Hepatocyte (in vitro differentiated cells): ENCODE results near the gene EGR2. TPM values are rescaled to one million over a fixed set of nuclear protein-coding genes. Genes with fewer than 3 reads are reported as not detected.

Source experiments
- DNase-seq: peaks from one replicate; pipeline ENCODE4 v3.0.0-alpha.2; 2016; ENCODE audit warnings: low spot score
- H2AFZ ChIP-seq: fragments of 200-600 bp; sonication (generic); 2 replicates; pipeline ENCODE4 v1.6.0; 2016; ENCODE audit warnings: antibody characterized with exemption, mild to moderate bottlenecking
- H3K27ac ChIP-seq: fragments of 200-600 bp; sonication (generic); 2 replicates; pipeline ENCODE4 v1.5.1; 2016; ENCODE audit warnings: mild to moderate bottlenecking
- H3K27me3 ChIP-seq: fragments of 200-600 bp; sonication (generic); 2 replicates; pipeline ENCODE4 v1.6.1; 2016
- H3K36me3 ChIP-seq: fragments of 200-600 bp; sonication (generic); replicated peaks from 2 replicates; pipeline ENCODE4 v1.5.1; 2016; ENCODE audit warnings: low read depth; ENCODE audit not compliant: insufficient read depth
- H3K4me1 ChIP-seq: fragments of 200-600 bp; sonication (generic); 2 replicates; pipeline ENCODE4 v1.5.1; 2016; ENCODE audit warnings: mild to moderate bottlenecking, moderate library complexity; ENCODE audit not compliant: insufficient read depth
- H3K4me2 ChIP-seq: fragments of 200-600 bp; sonication (generic); 2 replicates; pipeline ENCODE4 v1.6.0; 2016
- H3K4me3 ChIP-seq: fragments of 200-600 bp; sonication (generic); 2 replicates; pipeline ENCODE4 v1.5.1; 2016; ENCODE audit warnings: mild to moderate bottlenecking
- H3K79me2 ChIP-seq: fragments of 200-600 bp; sonication (generic); 2 replicates; pipeline ENCODE4 v1.6.0; 2017; ENCODE audit warnings: mild to moderate bottlenecking
- H3K9me2 ChIP-seq: fragments of 200-600 bp; sonication (generic); replicated peaks from 2 replicates; pipeline ENCODE4 v1.6.0; 2017; ENCODE audit warnings: mild to moderate bottlenecking; ENCODE audit not compliant: insufficient read depth
- H3K9me3 ChIP-seq: fragments of 200-600 bp; sonication (generic); 2 replicates; pipeline ENCODE4 v1.5.1; 2016; ENCODE audit warnings: low read depth, mild to moderate bottlenecking
- H4K20me1 ChIP-seq: fragments of 200-600 bp; sonication (generic); 2 replicates; pipeline ENCODE4 v1.6.0; 2016; ENCODE audit warnings: mild to moderate bottlenecking; ENCODE audit not compliant: insufficient read depth, poor library complexity, severe bottlenecking
- EZH2 ChIP-seq: fragments of 200-600 bp; sonication (generic); IDR thresholded peaks from 2 replicates; pipeline ENCODE4 v1.6.1; 2016; ENCODE audit warnings: antibody characterized with exemption, mild to moderate bottlenecking, borderline replicate concordance
- EZH2phosphoT487 ChIP-seq: fragments of 200-600 bp; sonication (generic); IDR thresholded peaks from one replicate; pipeline ENCODE4 v1.6.1; 2018; ENCODE audit warnings: antibody characterized with exemption, mild to moderate bottlenecking, low read depth, moderate library complexity; ENCODE audit not compliant: unreplicated experiment, severe bottlenecking
- WGBS: methylation state at CpG from one replicate; pipeline ENCODE4 v1.1.6; 2016; ENCODE audit warnings: low lambda C conversion rate; ENCODE audit errors: missing lambda C conversion rate; 5-methylcytosine and 5-hydroxymethylcytosine counted together
- polyA plus RNA-seq: library from polyadenylated mRNA; unstranded; fragments of >200 nt; fragmentation: Nextera tagmentation; extraction: Ambion mirVana; gene quantifications from 2 replicates; pipeline ENCODE4 v1.2.1, GENCODE V29; 2016
- total RNA-seq: library from RNA; depleted of rRNA; stranded (reverse); fragments of >200 nt; gene quantifications from 2 replicates; pipeline ENCODE4 v1.2.3, GENCODE V29; 2014
- TF ChIP-seq, protein P1 (sequence below): fragments of 200-600 bp; sonication (generic); IDR thresholded peaks from 2 replicates; pipeline ENCODE4 v1.5.1; 2016; ENCODE audit warnings: antibody characterized with exemption, mild to moderate bottlenecking; ENCODE audit not compliant: poor library complexity

Gene EGR2
- total and polyA plus RNA-seq, 2 experiments from 2014 or later: 10.4 to 11.5 TPM

- Histone ChIP-seq H3K36me3 (no peaks in the 10 kb centered on the region), H2AFZ (no peak overlapping the region), H3K79me2 (no peaks in the 10 kb centered on the region), H3K27ac (no peak overlapping the region), H3K4me1 (no peaks in the 10 kb centered on the region), H3K9me2 (no peaks in the 10 kb centered on the region), H3K4me2 (no peak overlapping the region), H3K9me3 (no peaks in the 10 kb centered on the region), H3K4me3 (no peak overlapping the region), H4K20me1 (no peaks in the 10 kb centered on the region), H3K27me3 (peaks cover 18% of the 10 kb centered on the region)
- no peak for TF ChIP-seq EZH2
- TF ChIP-seq EZH2phosphoT487: no peak
- TF ChIP-seq, protein P1, sequence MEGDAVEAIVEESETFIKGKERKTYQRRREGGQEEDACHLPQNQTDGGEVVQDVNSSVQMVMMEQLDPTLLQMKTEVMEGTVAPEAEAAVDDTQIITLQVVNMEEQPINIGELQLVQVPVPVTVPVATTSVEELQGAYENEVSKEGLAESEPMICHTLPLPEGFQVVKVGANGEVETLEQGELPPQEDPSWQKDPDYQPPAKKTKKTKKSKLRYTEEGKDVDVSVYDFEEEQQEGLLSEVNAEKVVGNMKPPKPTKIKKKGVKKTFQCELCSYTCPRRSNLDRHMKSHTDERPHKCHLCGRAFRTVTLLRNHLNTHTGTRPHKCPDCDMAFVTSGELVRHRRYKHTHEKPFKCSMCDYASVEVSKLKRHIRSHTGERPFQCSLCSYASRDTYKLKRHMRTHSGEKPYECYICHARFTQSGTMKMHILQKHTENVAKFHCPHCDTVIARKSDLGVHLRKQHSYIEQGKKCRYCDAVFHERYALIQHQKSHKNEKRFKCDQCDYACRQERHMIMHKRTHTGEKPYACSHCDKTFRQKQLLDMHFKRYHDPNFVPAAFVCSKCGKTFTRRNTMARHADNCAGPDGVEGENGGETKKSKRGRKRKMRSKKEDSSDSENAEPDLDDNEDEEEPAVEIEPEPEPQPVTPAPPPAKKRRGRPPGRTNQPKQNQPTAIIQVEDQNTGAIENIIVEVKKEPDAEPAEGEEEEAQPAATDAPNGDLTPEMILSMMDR: no peak
- WGBS: 92% methylated on average over 1 of the region's 1 CpG
- DNase-seq: no peak
Measured at GRCh38 chr10:62826273-62826672, 10.1 kb upstream of the EGR2 start.

DNA sequence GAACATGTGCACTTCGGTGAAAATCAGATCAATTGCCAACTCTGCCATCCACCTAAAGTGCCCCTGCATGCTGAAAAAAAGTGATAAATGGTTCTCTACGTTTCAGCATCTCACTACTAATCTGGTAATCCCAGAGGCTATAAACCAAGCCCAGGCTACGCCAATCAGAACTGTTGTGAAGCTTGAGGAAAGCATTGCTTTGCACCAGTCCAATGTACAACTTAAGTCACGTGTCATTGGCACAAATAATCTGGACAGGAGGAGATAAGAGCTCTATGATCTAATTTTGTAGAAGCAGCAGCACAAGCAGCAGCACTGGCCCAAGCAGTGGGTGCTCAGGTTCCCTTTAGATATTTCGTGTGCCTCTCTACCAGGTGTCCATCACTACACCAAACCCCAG, 4.4 kb upstream of the EGR2 start:
- DNase-seq: no peak
- TF ChIP-seq EZH2phosphoT487 (no peak), EZH2 (no peak)
- TF ChIP-seq, protein P1: no peak
- H4K20me1 ChIP-seq: no peaks in the 10 kb centered on the region
- peaks cover 17% of the 10 kb centered on the region for H3K4me1 ChIP-seq
- H3K79me2 ChIP-seq: no peaks in the 10 kb centered on the region
- H3K36me3 ChIP-seq: no peaks in the 10 kb centered on the region
- H3K9me3 ChIP-seq: no peaks in the 10 kb centered on the region
- 66% methylated on average over 5 of the region's 5 CpGs for WGBS
- H3K4me3 ChIP-seq: no peak overlapping the region
- H3K9me2 ChIP-seq: no peaks in the 10 kb centered on the region
- H3K27ac ChIP-seq: no peak overlapping the region
- H3K27me3 ChIP-seq: peaks cover 54% of the 10 kb centered on the region
- H3K4me2 ChIP-seq: no peak overlapping the region
- H2AFZ ChIP-seq: no peak overlapping the region

DNA sequence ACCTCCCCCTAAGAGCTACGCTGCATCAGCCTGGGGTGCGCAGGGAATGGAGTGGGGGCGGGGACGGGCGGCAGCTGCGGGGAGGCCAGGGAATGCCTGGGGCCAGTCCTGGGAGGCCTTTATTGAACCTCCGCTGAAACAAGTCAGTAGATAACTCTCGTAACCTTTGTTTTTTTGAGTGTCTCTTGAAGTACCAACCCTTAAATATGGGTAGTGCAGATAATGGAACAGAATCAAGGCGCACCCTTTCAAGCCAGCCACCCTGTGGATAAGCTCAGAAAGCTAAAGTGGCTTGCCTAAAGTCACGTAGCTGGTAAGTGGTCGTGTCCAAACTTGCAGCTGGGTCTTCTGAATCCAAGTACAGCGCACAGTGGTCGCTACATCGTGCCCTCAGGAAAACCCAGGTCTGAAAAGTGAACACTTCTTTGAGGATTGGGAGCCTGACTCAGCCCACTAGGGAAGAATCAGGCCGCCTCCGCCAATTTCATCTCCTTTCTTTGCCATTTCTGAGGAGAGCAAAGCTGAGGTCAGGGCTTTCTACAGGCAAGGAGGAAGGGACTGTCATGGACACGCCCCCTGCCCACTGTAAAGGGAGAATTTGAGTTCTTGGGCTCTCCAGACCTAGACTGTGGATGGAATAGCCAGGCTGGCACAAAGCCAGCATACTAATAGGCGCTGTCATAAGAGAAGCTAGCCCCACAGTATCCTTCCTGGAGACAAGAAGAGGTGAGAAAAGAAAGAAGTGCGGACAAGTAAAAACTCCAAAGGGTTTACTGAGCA, 3.2 kb upstream of the EGR2 start:
- Histone ChIP-seq H3K36me3 (no peaks in the 10 kb centered on the region), H3K4me2 (peak overlapping the region; percentile 84), H3K9me2 (no peaks in the 10 kb centered on the region), H3K9me3 (no peaks in the 10 kb centered on the region), H3K27ac (no peak overlapping the region), H3K4me3 (no peak overlapping the region), H4K20me1 (no peaks in the 10 kb centered on the region), H3K4me1 (peaks cover 28% of the 10 kb centered on the region), H3K79me2 (no peaks in the 10 kb centered on the region), H3K27me3 (peaks cover 66% of the 10 kb centered on the region), H2AFZ (no peak overlapping the region)
- DNase-seq: peak; percentile 26
- no peak for TF ChIP-seq EZH2phosphoT487
- TF ChIP-seq EZH2: no peak
- TF ChIP-seq, protein P1: no peak
- 53% methylated on average over 19 of the region's 19 CpGs for WGBS
